ENCODE results near the gene FAXC.

FAXC gene

GRCh38 chr6:99349171-99350141 is at the start of gene FAXC:
FAXC (minus strand) TSS chr6:99349674; CDS start chr6:99349372, 302 bp downstream.
- TF ChIP-seq CTCF (IDR thresholded peaks at IDR 0.05; ENCODE audit: borderline replicate concordance, extremely low read depth, low read length, poor library complexity, severe bottlenecking): no peak
- no peak for TF ChIP-seq EZH2 (IDR thresholded peaks at IDR 0.05; ENCODE audit: borderline replicate concordance, low read depth, low read length, severe bottlenecking)
- Histone ChIP-seq H3K79me2 (ENCODE audit: insufficient read depth, low read length) (no peaks in the 10 kb centered on the region), H3K27ac (ENCODE audit: low read length) (no peak within 1 kb of the TSS), H4K20me1 (ENCODE audit: insufficient read depth, low read length) (no peaks in the 10 kb centered on the region), H3K4me1 (ENCODE audit: insufficient read depth, low read length) (no peaks in the 10 kb centered on the region), H3K4me2 (ENCODE audit: insufficient read depth, low read length) (no peak within 1 kb of the TSS), H3K4me3 (ENCODE audit: low read depth in 1 of 2, low read length in 2 of 2) (no peak within 1 kb of the TSS), H3K27me3 (ENCODE audit: insufficient read depth, low read length, poor library complexity) (no peaks in the 10 kb centered on the region), H3K36me3 (ENCODE audit: insufficient read depth, low read length) (no peaks in the 10 kb centered on the region), H2AFZ (ENCODE audit: low read depth, low read length) (no peak within 1 kb of the TSS), H3K9ac (ENCODE audit: low read depth, low read length) (no peak within 1 kb of the TSS), H3K9me3 (ENCODE audit: insufficient read depth, low read length, severe bottlenecking) (no peaks in the 10 kb centered on the region)
- ATAC-seq (ENCODE audit: insufficient read depth, low read depth) (no peak), DNase-seq (no peak)

DNA sequence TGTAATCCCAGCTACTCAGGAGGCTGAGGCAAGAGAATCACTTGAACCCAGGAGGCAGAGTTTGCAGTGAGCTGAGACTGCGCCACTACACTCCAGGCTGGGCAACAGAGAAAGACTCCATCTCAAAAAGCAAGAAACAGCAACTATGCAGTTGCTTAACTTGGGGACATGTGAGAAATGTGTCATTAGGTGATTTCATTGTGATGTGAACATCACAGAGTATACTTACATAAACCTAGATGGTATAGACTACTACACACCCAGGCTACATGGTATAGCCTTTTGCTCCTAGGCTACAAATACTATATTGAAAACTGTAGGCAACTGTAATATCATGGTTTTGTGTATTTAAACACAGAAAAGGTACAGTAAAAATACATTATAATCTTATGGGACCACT is 47.8 kb upstream of the FAXC start:
- TF ChIP-seq EZH2 (IDR thresholded peaks at IDR 0.05; ENCODE audit: borderline replicate concordance, low read depth, low read length, severe bottlenecking): no peak
- no peak for TF ChIP-seq CTCF (IDR thresholded peaks at IDR 0.05; ENCODE audit: borderline replicate concordance, extremely low read depth, low read length, poor library complexity, severe bottlenecking)
- no peaks in the 10 kb centered on the region for H3K9me3 ChIP-seq (ENCODE audit: insufficient read depth, low read length, severe bottlenecking)
- H3K9ac ChIP-seq (ENCODE audit: low read depth, low read length): no peak overlapping the region
- H3K27me3 ChIP-seq (ENCODE audit: insufficient read depth, low read length, poor library complexity): no peaks in the 10 kb centered on the region
- H3K36me3 ChIP-seq (ENCODE audit: insufficient read depth, low read length): peaks cover 51% of the 10 kb centered on the region
- H3K4me2 ChIP-seq (ENCODE audit: insufficient read depth, low read length): no peak overlapping the region
- no peak overlapping the region for H3K4me3 ChIP-seq (ENCODE audit: low read depth in 1 of 2, low read length in 2 of 2)
- H3K27ac ChIP-seq (ENCODE audit: low read length): no peak overlapping the region
- peaks cover 8% of the 10 kb centered on the region for H3K79me2 ChIP-seq (ENCODE audit: insufficient read depth, low read length)
- ATAC-seq (ENCODE audit: insufficient read depth, low read depth) (no peak), DNase-seq (no peak)
- no peaks in the 10 kb centered on the region for H4K20me1 ChIP-seq (ENCODE audit: insufficient read depth, low read length)
- no peak overlapping the region for H2AFZ ChIP-seq (ENCODE audit: low read depth, low read length)
- H3K4me1 ChIP-seq (ENCODE audit: insufficient read depth, low read length): peaks cover 18% of the 10 kb centered on the region

DNA sequence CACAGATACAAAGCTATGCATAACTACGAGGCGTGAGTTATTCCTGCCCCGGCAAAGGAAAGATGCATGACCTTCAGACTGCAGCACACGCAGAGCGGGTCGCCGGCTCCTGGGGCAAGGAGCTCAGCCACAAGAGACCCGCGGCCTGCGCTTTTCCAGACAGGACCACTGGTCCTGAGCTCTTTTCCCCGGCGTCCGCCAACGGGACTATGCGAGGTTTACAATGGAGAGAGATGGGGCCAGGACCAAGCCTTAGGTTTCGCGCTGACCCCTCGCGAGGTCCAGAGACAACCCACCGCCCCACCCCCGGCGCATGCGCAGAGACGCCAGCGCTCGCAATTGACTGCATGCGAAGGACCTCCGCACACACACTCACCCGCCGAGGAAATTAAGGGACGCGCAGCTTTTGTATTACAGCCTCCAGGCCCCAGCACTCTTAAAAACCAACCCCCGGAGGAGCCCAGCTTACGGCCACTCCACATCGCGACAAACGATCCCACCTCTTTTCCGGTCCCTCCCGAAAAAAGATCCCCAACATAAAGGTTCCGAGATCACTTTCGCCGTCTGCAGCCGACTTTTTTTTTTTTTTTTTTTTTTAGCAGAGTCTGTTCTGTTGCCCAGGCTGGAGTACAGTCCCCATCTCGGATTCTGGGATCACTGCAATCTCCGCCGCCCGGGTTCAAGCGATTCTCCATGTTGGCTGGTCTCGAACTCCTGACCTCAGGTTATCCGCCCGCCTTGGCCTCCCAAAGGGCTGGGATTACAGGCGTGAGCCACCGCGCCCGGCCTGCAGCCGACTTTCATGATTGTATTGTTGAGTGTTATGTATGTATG is 44.4 kb upstream of the FAXC start, which contains the start of gene COQ3:
Gene COQ3 (minus strand): TSS at position 498 of the 834 bp plus-strand sequence. CDS start 16 bp downstream, at position 482.
- TF ChIP-seq CTCF (IDR thresholded peaks at IDR 0.05; ENCODE audit: borderline replicate concordance, extremely low read depth, low read length, poor library complexity, severe bottlenecking) (no peak), EZH2 (IDR thresholded peaks at IDR 0.05; ENCODE audit: borderline replicate concordance, low read depth, low read length, severe bottlenecking) (no peak)
- Histone ChIP-seq H3K4me2 (ENCODE audit: insufficient read depth, low read length) (peak within 1 kb of the TSS; percentile 76), H3K9me3 (ENCODE audit: insufficient read depth, low read length, severe bottlenecking) (no peaks in the 10 kb centered on the region), H3K27me3 (ENCODE audit: insufficient read depth, low read length, poor library complexity) (no peaks in the 10 kb centered on the region), H3K79me2 (ENCODE audit: insufficient read depth, low read length) (peaks cover 16% of the 10 kb centered on the region), H3K9ac (ENCODE audit: low read depth, low read length) (peak within 1 kb of the TSS; percentile 76), H2AFZ (ENCODE audit: low read depth, low read length) (peak within 1 kb of the TSS; percentile 92), H3K4me3 (ENCODE audit: low read depth in 1 of 2, low read length in 2 of 2) (peak within 1 kb of the TSS; percentile 59 to 87), H3K36me3 (ENCODE audit: insufficient read depth, low read length) (peaks cover 18% of the 10 kb centered on the region; the same call in 1 of the 2 replicates), H3K27ac (ENCODE audit: low read length) (peak within 1 kb of the TSS; percentile 88), H4K20me1 (ENCODE audit: insufficient read depth, low read length) (no peaks in the 10 kb centered on the region), H3K4me1 (ENCODE audit: insufficient read depth, low read length) (peaks cover 21% of the 10 kb centered on the region)
- ATAC-seq (ENCODE audit: insufficient read depth, low read depth) (peak; percentile 78), DNase-seq (peak; percentile 77)

All from DND-41 (cell line).